ENCODE results near the gene SMG6.

The SMG6 gene

DNA sequence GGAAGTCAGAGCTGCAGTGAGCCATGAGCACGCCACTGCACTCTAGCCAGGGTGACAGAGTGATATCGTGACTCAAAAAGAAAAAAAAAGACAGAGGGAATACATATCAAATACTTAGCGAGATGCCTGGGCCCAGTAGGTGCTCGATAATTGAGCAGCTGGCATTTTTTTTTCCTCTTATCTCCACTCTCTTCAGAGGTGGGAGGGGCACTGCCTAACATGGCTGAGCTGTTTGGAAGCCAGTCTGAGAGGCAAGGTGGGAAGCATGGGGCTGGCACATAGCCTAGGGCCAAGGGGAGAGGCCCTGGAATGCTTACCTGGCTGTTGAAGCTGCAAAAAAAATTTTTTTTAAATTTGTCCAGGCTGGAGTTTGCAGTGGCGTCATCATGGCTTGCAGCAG is 210.2 kb downstream of the SMG6 start:
- DNase-seq, result no peak

DNA sequence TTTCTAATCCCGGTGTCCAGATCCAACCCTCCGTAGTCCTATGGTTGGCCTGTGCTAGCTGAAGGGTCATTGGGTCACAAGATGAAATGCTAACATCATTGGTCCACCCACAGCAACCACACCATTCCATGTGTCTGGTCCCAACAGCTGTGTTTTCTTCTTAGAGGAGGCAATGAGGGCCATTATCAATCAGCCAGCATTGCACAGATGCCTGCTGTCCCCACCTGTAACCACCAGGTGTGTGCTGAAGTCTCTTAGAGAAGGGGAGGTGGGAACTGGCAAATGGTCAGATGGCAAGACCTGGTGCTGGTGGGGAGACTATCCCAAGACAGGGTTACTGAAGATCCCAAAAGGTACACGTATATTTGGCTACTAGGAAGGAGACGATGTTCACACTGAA is 211.3 kb downstream of the SMG6 start:
- no peak for DNase-seq

DNA sequence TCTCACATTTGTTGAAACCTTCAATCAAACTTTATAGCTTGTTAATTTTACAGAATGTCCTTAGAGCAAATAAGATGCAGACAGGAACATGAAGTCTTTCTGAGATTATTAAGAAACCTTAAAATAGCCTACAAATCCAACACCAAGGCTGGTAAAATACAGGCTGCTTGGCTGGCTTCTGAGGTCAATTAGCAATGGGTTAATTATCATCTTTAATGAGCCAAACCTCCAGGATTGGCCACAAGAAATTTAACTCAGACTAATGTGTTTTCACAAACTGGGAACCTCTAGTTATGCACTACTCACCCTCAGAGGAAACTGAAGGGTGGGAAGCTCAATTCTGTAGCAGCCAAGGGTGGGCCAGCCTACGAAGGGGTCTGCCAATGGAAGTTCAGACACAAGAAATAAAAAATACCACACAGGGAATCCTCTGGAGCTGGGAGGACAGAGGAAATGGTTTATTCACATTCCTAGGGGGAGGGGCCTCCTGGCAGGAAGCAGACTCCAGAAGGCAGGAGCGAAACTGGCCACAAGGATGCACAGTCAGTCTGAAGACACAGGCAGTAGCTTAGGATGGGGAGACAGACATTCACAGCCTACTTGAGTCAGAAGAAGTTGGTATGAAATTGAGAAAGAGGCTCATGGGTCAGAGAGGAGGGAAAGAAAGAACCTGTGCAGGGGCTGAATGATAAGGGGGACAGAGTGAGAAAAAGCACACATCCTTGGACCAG is 212.6 kb downstream of the SMG6 start:
- no peak for DNase-seq

DNA sequence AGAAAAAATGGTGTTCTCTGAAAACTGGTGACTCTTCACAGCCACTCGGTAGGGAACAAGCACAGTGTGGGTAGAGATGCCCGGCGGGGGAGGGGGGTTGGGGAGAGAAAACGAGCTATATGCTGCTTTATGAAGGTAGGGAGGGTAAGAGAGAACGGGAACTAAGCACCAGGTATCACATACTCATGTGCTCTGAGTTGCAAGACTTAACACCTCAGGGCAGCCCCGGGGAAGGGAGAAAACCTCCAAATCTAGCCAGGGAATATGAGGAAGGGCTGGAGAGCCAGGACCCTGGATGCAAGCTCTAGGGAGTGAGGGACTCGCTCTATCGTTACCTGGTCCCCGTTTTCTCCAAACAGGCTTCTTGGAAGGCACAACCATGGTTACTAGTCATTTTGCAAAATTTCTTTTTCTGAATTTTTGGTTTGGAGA is 213.4 kb downstream of the SMG6 start:
- peak in 1 of 3 donors; percentile 50 for DNase-seq

DNA sequence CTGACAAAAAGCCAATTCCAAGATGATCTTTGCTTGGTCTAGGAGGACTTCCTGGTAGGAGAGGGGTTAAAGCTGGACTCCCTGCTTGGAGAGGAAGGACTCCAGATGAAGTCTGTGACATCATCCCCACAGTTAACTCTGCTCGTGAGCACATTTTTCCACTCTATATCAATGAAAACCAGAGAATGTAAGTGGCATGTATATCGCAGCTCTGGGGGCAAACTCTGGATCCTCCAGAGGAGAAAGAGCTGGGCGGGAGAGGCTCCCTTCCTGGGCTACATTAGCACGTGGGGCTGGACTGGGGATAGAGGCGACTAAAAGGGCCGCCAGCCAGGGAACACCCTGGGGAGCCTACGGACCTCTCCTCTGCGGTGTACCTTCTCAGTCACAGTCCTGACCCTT is 214.6 kb downstream of the SMG6 start:
- peak; percentile 35 to 61 (median 46) for DNase-seq

DNA sequence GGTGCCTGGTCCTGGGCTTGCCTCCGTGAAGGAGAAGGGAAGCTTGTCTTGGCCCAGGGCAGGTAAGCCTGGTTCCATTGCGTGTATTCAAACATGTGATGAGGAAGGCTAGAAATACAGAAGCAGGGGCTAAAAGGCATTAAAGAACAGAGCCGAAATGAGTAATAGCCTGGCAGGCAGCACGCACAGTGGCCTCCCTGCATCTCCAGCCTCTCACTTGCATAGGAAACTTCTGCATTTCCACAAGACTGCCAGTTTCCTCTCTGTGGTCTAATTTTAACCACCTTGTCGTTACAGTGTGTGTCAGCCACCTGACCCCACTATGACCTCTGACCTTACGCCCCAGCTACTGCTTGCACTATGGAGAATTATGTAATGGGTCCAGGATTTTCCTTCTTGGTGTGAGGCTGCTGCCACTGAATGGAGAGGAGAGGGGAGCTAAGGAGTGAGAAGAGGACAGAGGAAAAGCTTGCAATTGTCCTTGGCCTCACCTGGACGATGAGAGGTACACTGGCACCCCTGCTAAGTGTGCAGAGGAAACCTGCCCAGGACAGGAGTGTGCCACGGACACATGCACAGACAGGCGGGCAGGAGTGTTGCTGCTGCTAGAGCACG is 215.9 kb downstream of the SMG6 start:
- peak; percentile 89 to 96 (median 93) for DNase-seq

DNA sequence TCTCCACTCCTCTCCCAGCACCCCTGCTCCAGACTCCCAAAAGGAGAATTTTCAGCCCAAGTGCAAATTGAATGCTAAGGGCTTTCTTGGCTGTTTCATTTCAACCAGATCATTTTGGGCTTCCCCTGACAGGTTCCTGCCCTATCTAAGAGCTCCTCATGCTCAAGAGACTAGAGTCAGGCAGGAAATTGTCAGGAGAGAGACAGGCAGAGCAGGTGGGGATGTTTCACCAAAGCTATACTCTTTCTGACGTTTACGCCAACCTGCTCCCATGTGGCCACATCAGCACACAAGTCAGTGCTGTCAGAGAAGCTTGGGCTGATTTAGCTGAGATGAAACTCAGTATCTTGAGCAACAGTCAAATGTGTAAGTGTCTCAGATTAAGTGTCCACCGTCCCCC is 217.3 kb downstream of the SMG6 start:
- DNase-seq, result no peak

DNA sequence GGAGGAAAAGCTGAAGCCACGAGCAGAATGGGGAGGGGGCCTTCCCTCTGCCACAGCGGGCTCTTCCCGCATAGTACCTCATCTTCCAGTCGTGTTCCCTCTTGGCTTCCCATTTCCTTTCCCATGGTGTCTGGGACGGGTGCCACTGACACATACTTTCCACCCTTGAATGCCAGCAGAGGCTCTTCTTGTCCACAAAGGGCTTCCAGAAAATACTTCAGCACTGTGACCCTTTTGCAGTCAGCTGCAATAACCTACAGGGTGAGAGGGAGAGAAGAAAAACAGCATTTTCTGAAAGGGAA is 218.0 kb downstream of the SMG6 start:
- DNase-seq, result no peak

DNA sequence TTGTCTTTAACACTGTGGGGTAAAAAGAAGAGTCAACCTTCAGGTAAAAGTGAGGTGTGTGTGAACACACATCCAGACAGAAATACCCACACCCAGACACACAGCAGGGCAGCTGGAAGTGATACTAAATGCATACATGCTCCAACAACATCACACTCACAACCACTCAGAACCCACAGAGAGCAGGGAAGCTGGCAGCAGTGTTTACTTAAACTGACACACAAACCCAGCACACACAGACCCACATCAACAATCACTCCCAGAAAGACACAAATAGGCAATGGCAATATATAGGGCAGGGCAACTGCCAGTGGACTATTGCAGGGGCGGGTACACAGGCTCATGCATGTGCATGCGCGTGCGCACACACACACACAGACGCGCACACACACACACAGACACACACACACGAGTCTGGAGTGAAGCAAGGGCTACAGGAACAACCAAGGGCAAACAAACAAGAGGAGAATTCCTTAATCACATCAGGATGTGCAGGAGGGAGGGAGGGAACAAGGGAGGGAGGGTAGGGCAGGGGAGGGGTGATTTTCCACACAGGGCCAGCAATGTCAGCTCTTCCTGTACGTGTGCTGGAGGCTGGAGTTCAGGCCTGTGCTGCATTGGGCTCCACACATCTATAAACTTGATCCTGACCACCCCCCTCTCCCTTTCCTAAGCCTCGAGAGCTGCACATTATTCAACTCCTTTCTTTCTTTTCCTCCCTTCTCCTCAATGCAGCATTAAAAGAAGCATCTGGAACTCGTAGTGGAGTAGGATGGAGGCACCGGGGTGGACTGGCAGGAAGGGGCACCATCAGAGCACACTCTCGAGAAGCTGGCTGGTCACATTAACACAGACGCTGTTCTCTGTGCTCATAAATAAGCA is 218.6 kb downstream of the SMG6 start:
- no peak for DNase-seq

DNA sequence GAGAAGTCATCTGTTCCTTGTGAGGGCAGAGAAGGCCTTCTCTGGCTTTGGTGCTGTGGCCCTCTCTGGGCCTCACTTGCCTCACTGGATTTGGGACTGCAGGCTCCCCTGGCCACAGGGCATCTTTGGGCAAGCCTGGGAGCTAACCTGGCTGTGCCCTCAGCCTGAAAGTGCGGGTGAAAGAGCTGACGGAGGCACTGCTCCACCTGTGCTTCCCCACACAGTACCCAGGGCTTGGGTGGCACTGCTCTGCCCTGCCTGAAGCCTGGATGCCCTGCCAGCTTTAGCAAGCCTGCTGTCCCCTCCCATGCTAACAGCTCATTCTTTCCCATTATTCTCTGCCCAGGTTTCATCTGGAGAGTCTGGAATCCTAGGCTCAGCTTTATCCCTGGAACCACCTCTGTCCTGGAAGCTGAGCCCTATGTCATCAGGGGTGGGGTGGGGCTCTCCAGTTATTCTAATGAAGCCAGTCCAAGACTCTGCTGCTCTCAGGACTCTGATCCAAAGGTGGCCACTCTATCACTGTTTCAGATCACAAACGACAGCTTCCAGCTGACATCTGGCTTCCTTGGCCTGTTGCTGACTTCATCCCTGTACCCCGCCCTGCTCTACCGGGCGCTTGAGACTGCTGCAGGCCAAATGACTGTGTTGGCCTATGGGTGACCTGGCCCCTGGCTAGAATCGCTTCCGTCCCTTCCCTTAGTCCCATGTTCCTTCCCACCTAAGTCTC is 219.4 kb downstream of the SMG6 start:
- no peak for DNase-seq

DNA sequence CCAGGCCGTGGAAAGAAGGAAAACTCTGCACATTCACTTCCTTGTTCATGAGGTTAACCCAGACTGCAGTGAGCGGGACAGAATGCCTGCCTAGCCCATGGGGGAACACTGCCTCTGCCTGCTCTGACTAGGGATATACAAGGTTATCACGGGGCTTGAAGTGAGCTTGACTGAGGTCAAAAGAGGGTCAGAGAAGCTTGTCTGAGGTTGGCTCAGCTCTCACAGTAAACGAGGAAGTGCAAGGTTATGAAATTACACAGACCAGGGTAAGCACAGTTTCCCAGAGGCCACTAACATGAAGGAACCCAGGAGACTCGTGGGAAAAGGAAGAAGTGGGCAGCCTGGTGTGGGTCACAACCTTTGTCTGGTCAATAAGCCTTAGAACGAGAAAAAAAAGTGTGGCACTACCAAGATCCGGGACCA is 220.0 kb downstream of the SMG6 start:
- peak; percentile 86 to 93 (median 91) for DNase-seq

DNA sequence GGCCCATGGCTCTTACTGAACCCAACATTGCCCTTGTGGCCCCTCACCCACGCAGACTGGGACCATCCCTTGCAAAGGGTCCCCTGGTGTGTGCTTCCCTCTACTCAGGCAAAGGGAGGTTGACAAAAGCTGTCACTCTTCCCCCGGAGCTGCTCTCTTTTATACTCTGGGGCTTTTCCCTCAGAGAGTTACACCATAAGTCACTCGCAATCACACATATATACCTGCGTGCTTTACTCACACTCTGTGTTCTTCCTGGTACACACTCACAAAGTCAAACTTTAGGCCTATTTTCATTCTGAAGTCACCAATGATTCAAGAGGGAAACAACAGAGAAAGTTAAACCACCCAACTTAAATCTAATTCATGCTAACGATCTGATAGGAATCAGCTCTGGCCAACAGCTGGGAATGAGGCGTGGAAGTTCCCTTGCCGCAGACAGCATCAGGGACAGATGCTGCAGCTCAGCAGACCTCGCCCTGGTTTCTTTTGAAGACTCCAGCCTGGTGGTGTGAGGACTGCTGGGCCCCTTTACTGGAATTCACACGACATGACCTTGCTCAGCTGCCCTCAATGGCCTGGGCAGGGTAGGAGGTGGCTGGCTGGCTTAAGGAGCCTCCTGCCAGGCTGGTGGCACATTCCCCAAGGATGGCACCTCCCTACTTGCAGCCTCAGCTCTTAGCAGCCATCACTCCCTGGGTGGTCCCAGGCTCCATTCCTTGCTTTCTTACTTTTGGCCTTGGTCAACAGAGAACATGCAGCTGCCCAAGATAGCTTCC is 221.4 kb downstream of the SMG6 start:
- no peak for DNase-seq

DNA sequence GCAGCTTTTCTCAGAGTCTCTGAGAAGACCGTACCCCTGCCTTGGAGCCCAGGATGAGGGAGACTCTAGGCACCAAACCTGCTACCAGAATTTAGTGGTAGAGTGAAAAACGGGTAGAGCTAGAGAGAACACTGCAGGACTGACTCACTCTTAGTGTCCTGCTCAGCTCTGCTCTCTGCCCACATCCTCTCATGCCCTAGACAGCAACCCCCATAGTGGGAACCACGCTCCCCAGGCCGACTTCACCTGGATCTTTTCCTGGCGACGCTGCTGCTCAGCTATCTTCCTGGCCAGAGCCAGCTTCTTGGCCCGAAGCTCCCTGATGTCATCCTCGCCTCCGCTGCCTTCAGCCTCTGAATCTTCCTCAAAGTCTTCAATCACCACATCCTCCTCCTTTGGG is 222.0 kb downstream of the SMG6 start:
- no peak for DNase-seq

DNA sequence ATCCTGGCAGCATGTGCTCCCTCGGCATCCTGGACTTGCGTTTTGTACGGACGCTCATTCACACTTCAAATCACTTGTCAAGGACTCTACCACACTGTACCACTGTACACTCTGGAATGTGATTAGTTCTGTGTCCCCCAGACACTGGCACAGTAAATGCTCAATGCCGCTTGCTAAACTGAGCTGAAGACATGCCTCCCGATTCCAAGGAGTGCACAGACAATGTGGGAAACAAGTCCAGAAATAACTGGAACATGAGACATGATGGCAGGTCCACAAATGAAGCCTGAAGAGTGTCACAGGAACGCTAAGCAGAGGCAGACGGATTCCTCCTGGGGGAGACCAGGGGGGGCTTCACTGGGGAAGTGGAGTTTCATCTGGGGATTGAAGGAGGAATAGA is 226.5 kb downstream of the SMG6 start:
- no peak for DNase-seq

DNA sequence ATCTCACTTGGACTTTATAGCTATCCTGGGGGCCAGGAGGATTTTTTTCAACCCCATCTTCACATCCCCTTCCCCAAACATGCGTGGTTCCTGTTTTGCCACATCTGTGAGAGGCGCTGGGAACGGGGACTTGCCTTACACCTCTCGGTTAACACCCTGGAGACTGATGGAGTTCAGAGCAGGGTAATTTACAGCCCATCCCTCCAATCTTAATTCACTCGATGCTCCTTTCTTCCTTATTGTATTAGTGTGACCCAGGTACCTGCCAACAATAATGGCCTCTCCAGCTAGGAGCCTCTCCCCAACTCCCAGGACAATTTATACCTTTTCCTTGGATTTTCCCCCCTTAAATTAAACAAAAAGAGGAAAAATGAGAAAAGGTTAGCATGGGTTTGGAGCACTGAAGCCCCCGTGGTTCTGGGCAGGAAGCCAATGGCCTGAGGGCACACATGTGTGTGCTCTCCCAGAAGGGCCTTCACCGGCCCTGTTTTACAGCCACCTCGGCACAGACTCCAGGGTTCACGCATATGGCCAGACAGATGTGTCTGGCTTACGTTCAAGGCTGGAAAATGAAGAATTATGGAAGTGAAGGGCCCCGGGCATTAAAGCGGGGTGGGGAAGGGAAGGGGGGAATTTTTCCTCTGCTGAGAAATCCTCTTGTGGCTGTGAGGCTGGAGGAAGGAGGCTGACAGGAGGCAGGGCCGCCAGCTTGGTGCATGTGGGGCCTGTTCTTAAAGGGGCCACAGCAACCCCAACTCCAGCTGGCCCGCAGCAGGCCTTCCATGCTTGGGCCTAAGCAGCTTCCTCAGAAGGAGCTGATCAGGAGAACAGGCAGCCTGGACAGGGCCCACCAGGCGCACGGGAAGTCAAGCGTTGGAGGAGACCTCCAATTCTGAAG is 227.2 kb downstream of the SMG6 start:
- DNase-seq, result no peak

DNA sequence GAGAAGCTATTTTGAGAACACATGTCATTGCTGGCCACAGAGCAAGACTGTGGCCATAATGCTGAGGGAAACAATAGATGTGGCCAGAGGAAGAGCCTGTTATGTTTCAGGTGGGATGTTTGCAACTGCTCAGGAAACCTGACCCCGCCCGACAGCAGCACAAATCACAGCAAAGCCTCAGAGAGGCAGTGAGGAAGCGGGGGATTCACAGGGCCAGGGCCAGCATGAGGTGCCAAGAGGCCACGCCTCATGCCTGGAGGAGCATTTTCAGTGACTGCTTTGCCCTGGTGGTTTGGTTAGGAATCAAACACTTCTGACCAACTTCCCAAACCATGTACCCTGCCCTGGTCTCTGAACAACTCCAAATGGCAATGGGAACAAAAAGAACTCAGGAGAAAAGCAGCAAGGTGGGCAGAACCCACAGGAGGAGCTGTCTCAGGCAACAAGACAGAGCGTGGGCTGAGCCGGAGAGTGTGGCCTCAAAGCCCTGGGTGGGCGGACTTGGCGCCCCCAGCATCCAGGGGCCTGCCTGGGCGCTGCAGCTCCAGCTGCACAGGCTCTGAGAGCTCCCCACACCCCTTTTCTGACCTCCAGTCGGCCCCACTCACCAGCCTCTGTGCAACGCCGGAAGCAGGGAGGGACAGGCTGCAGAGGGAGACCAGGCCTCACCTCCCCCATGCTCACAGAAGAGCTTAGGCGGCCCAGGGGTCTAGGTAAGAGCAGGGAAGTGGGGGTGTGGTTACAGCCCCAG is 228.1 kb downstream of the SMG6 start:
- no peak for DNase-seq

DNA sequence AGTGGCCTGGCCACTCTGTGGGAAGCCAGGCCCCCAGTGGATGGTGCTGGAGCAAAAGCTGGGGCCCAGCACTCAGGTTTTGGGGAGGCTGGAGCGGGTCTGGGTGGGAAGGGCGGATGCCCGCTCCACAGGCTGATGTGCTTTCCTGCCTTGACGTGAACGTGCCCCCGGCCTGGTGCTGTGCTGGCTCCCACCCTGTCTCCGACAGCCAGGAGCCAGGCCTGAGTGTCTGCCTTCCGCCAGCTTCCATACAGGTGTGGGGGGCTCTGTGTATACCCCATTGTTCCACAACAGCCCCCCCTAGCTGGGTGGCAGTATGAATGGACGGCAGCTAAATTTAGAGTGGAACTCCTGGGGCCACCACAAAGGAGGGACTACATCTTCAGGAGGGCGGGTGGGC is 228.7 kb downstream of the SMG6 start:
- no peak for DNase-seq

DNA sequence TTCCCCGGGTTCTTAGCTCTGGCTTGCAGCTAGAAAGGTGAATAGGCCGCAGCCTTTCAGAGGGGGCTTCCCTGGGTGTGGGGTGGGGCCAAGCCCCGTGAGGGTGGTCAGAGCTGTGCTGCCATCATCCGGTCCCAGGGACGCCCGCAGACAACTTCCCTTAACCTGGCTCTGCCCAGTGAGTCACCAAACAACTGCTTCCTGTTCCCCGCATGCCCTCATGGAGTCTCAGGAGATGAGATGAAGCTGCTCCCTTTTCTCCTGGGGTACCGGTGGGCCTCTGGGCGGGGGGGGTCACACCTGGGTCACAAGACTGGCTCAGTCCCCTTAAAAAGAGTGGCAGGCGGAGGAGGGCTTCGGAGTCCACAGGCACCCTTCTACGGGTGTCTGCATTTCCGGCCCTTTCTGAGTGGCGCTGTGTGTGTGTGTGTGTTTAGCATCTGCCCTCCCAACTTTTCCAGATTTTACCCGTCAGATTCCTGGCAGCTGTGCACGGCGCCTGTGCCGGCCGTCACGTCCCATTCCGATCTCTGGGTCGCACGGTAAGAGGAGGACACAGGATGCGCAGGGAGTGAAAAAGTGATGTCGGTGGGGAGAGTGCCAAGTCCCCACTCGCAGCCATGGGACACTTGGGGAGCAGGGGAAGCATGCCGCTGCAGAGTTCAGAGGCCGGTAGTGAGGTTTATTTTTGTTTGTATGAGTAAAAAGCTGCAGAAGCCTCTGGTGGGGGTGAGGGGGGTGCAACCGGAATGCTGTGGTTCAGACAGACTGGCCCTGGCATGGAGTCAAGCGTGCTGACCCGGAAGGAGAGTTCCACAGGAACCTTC is 231.9 kb downstream of the SMG6 start:
- DNase-seq, result peak in 2 of 3 donors; percentile 50 to 59

DNA sequence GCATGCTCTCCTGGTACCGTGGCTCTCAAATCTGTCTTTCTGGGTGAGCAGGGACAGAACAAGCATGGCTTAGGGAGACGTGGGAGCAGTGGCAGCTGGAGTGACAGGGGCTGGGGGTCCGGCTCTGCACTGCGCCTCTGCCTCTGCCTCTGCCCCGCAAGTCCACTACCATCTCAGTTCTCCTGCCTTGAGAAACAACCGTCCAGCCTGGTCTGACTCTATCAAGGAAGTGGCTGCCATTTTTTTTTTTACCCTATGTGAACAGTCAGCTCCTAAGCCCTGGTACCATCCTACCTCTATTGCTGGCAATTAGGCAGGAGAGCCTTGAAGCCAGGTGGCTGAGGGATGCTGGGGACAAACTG is 232.6 kb downstream of the SMG6 start:
- DNase-seq, result no peak

Measured in suppressor macrophage treated with lipopolysaccharide for 1 hour (primary cell).